GM23338 (cell line): Measurements from ENCODE around the gene GRID1. TPM values are rescaled to one million over a fixed set of nuclear protein-coding genes. Genes with fewer than 3 reads are reported as not detected.

Source experiments
- ATAC-seq: fragments of 200-7000 bp; cut with Tn5 transposase; 3 replicates; pipeline ENCODE4 v1.9.1; 2020
- DNase-seq: peaks from one replicate; pipeline ENCODE4 v3.0.0-alpha.2; 2015; ENCODE audit warnings: low spot score
- H2AFZ ChIP-seq: fragments of 200-600 bp; sonication (generic); 2 replicates; pipeline ENCODE4 v1.8.0; 2016; ENCODE audit warnings: antibody characterized with exemption, mild to moderate bottlenecking, moderate library complexity
- H3F3A ChIP-seq: fragments of 200-600 bp; sonication (generic); replicated peaks from 2 replicates; pipeline ENCODE4 v1.8.0; 2017; ENCODE audit warnings: antibody characterized with exemption, mixed run types, low read depth
- H3K27ac ChIP-seq: fragments of 200-600 bp; sonication (generic); 2 replicates; pipeline ENCODE4 v1.6.1; 2016; ENCODE audit warnings: low read depth
- H3K27me3 ChIP-seq: fragments of 200-600 bp; sonication (generic); 2 replicates; pipeline ENCODE4 v1.8.0; 2016; ENCODE audit warnings: mild to moderate bottlenecking, mixed run types, moderate library complexity; ENCODE audit not compliant: insufficient read depth
- H3K36me3 ChIP-seq: fragments of 200-600 bp; sonication (generic); 2 replicates; pipeline ENCODE4 v1.8.0; 2016; ENCODE audit warnings: mild to moderate bottlenecking; ENCODE audit not compliant: insufficient read depth
- H3K4me1 ChIP-seq: fragments of 200-600 bp; sonication (generic); 2 replicates; pipeline ENCODE4 v1.8.0; 2016; ENCODE audit warnings: mild to moderate bottlenecking, moderate library complexity; ENCODE audit not compliant: insufficient read depth
- H3K4me2 ChIP-seq: fragments of 200-600 bp; sonication (generic); 2 replicates; pipeline ENCODE4 v1.7.1; 2017; ENCODE audit warnings: mixed run types
- H3K4me3 ChIP-seq: fragments of 200-600 bp; sonication (generic); 2 replicates; pipeline ENCODE4 v1.6.1; 2016; ENCODE audit warnings: mixed run types
- H3K79me2 ChIP-seq: fragments of 200-600 bp; sonication (generic); replicated peaks from 2 replicates; pipeline ENCODE4 v1.8.0; 2017; ENCODE audit warnings: mild to moderate bottlenecking; ENCODE audit not compliant: insufficient read depth
- H3K9me2 ChIP-seq: fragments of 200-600 bp; sonication (generic); 2 replicates; pipeline ENCODE4 v1.8.0; 2017; ENCODE audit not compliant: insufficient read depth
- H4K20me1 ChIP-seq: fragments of 200-600 bp; sonication (generic); replicated peaks from 2 replicates; pipeline ENCODE4 v1.8.0; 2017; ENCODE audit warnings: mild to moderate bottlenecking; ENCODE audit not compliant: insufficient read depth
- H3K27ac Mint-ChIP-seq: 2 replicates; pipeline ENCODE4 v1.8.0; 2020; ENCODE audit warnings: inconsistent platforms, mild to moderate bottlenecking, moderate library complexity, mixed read lengths
- H3K27me3 Mint-ChIP-seq: 3 replicates; pipeline ENCODE4 v1.8.0; 2022; ENCODE audit warnings: low read depth, mild to moderate bottlenecking, moderate library complexity, mixed read lengths, inconsistent platforms; ENCODE audit not compliant: insufficient read depth, poor library complexity
- H3K36me3 Mint-ChIP-seq: 3 replicates; pipeline ENCODE4 v1.8.0; 2021; ENCODE audit warnings: low read depth, mild to moderate bottlenecking, inconsistent platforms, moderate library complexity, mixed read lengths
- H3K4me1 Mint-ChIP-seq: 3 replicates; pipeline ENCODE4 v1.8.0; 2020; ENCODE audit warnings: mild to moderate bottlenecking, inconsistent platforms, mixed read lengths
- H3K4me3 Mint-ChIP-seq: 3 replicates; pipeline ENCODE4 v1.8.0; 2021; ENCODE audit warnings: moderate library complexity, mild to moderate bottlenecking, inconsistent platforms, mixed read lengths
- H3K9me3 Mint-ChIP-seq: 3 replicates; pipeline ENCODE4 v1.8.0; 2020; ENCODE audit warnings: moderate library complexity, mild to moderate bottlenecking, inconsistent platforms, mixed read lengths
- CREB1 ChIP-seq: fragments of 250-450 bp; sonication (Bioruptor Pico); IDR thresholded peaks from 2 replicates; pipeline ENCODE4 v1.5.0; 2020; ENCODE audit warnings: low read depth, mild to moderate bottlenecking, moderate library complexity
- CTCF ChIP-seq, 2 experiments: fragments of 200-600 bp in 1 of 2; sonication (generic) in 1 of 2; conservative IDR thresholded peaks; 2 replicates each; pipeline versions ENCODE4 v1.5.1 to v1.6.1; 2016 to 2017; ENCODE audit warnings: antibody characterized with exemption in 2 of 2, low read depth in 2 of 2, mild to moderate bottlenecking in 2 of 2, moderate library complexity in 1 of 2
- ETS1 ChIP-seq: IDR thresholded peaks from 2 replicates; pipeline ENCODE4 v1.6.1; 2016; ENCODE audit warnings: antibody characterized with exemption
- EZH2 ChIP-seq: fragments of 200-600 bp; sonication (generic); IDR thresholded peaks from one replicate; pipeline ENCODE4 v1.8.0; 2017; ENCODE audit warnings: antibody characterized with exemption, mild to moderate bottlenecking, low read depth; ENCODE audit not compliant: unreplicated experiment
- EZH2phosphoT487 ChIP-seq: fragments of 200-600 bp; sonication (generic); IDR thresholded peaks from one replicate; pipeline ENCODE4 v1.8.1; 2018; ENCODE audit warnings: antibody characterized with exemption; ENCODE audit not compliant: unreplicated experiment
- JUNB ChIP-seq: IDR thresholded peaks from one replicate; pipeline ENCODE4 v1.6.1; 2016; ENCODE audit warnings: antibody characterized with exemption; ENCODE audit not compliant: unreplicated experiment
- STAT1 ChIP-seq: IDR thresholded peaks from one replicate; pipeline ENCODE4 v1.6.1; 2016; ENCODE audit warnings: antibody characterized with exemption; ENCODE audit not compliant: unreplicated experiment
- ZNF462 ChIP-seq: fragments of 250-450 bp; sonication (Bioruptor Pico); IDR thresholded peaks from 2 replicates; pipeline ENCODE4 v1.5.0; 2020; ENCODE audit warnings: mild to moderate bottlenecking, moderate library complexity
- polyA plus RNA-seq: library from polyadenylated mRNA; unstranded; fragments of >200 nt; fragmentation: Nextera tagmentation; extraction: Ambion mirVana; gene quantifications from 2 replicates; pipeline ENCODE4 v1.2.1, GENCODE V29; 2016
- total RNA-seq: library from RNA; depleted of rRNA; stranded (reverse); fragments of >200 nt; shearing (Covaris generic); gene quantifications from 2 replicates; pipeline ENCODE4 v1.2.3, GENCODE V29; 2014

GRID1 gene
- total and polyA plus RNA-seq, 2 experiments from 2014 or later: 0.14 to 0.15 TPM

GRCh38 chr10:85645926-85646711 lies 720.5 kb downstream of the GRID1 start:
- H3K4me3 Mint-ChIP-seq: no peak overlapping the region
- H3K9me2 ChIP-seq: no peaks in the 10 kb centered on the region
- no peak for TF ChIP-seq ETS1
- TF ChIP-seq STAT1: no peak
- no peak for TF ChIP-seq EZH2
- no peak for TF ChIP-seq CTCF (conservative IDR thresholded peaks at IDR 0.05; ENCODE audit: low read depth in 2 of 2)
- no peak for TF ChIP-seq CREB1 (CRISPR knock-in tag)
- TF ChIP-seq JUNB: no peak
- no peak for TF ChIP-seq ZNF462 (CRISPR knock-in tag)
- no peak for TF ChIP-seq EZH2phosphoT487
- no peak overlapping the region for H3K4me3 ChIP-seq
- no peaks in the 10 kb centered on the region for H3K36me3 ChIP-seq
- no peaks in the 10 kb centered on the region for H3K4me1 ChIP-seq
- H3K27ac Mint-ChIP-seq: no peak overlapping the region
- no peak overlapping the region for H2AFZ ChIP-seq
- H3K79me2 ChIP-seq: no peaks in the 10 kb centered on the region
- no peaks in the 10 kb centered on the region for H4K20me1 ChIP-seq
- no peaks in the 10 kb centered on the region for H3K27me3 ChIP-seq
- no peak overlapping the region for H3K4me2 ChIP-seq
- H3K9me3 Mint-ChIP-seq: peaks cover 96% of the 10 kb centered on the region
- no peaks in the 10 kb centered on the region for H3F3A ChIP-seq
- ATAC-seq (no peak), DNase-seq (no peak)
- H3K27me3 Mint-ChIP-seq: peaks cover 2% of the 10 kb centered on the region
- no peak overlapping the region for H3K27ac ChIP-seq
- H3K4me1 Mint-ChIP-seq: no peaks in the 10 kb centered on the region; the same call in 2 of the 3 replicates
- H3K36me3 Mint-ChIP-seq: peaks cover 8% of the 10 kb centered on the region
